Measurements from ENCODE around the gene LPP. TPM values are rescaled to one million over a fixed set of nuclear protein-coding genes. Genes with fewer than 3 reads are reported as not detected.

Gene LPP
- total RNA-seq, 2 donors from 2014 or later = 52.7 to 56.7 TPM

GRCh38 chr3:188402229-188402628 is 248.3 kb downstream of the LPP start:
- H3K36me3 Mint-ChIP-seq = peaks cover 29% of the 10 kb centered on the region
- peak overlapping the region; percentile 86 to 96 for H3K27ac Mint-ChIP-seq
- H3K27me3 Mint-ChIP-seq = no peaks in the 10 kb centered on the region
- peaks cover 8% of the 10 kb centered on the region for H3K9me3 Mint-ChIP-seq
- peak overlapping the region; percentile 64 for H3K4me3 Mint-ChIP-seq
- no peak for DNase-seq (ENCODE audit: low spot score)
- H3K4me1 Mint-ChIP-seq (ENCODE audit: low read depth in 2 of 2) = peaks cover 81 to 88% of the 10 kb centered on the region in 2 donors
- ATAC-seq = no peak

DNA sequence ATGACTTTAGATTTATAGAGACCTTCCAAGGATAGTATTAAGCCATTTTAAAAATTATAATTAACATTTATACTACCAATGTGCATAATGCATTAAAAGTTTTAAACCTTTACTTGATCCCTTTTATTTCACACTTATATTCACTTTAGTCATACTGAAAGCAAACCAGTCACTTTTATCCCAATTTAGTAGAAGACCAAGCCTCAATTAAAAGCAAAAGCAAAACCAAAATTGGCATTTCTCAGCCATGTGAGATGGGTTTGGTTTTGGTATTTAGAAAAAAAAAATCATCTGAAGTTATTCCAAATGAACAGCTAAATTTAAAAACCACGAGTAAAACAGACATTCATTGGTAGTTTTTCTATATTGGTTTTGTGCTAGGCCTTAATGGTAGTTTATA is 249.4 kb downstream of the LPP start:
- H3K4me1 Mint-ChIP-seq (ENCODE audit: low read depth in 2 of 2) = peaks cover 74 to 76% of the 10 kb centered on the region in 2 donors
- peak overlapping the region; percentile 86 to 96 for H3K27ac Mint-ChIP-seq
- DNase-seq (ENCODE audit: low spot score) (no peak), ATAC-seq (peak; percentile 51 to 74)
- peaks cover 11% of the 10 kb centered on the region for H3K9me3 Mint-ChIP-seq
- H3K36me3 Mint-ChIP-seq = peaks cover 30% of the 10 kb centered on the region
- no peaks in the 10 kb centered on the region for H3K27me3 Mint-ChIP-seq
- H3K4me3 Mint-ChIP-seq = peak overlapping the region; percentile 66

DNA sequence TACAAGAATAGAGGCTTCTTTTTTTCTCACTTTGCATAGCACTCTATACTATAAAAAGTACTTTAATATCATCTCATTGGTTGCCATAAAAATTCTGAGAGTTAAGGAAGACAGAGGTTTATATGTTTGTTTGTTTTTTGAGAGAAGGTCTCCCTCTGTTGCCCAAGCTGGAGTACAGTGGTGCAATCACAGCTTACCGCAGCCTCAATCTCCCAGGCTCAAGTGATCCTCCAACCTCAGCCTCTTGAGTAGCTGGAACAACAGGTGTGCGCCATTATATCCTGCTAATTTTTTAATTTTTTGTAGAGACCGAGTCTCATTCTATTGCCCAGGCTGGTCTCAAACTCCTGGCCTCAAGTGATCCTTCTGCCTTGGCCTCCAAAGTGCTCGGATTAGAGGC is 250.2 kb downstream of the LPP start:
- H3K27ac Mint-ChIP-seq = peak overlapping the region; percentile 86 to 96
- peaks cover 11% of the 10 kb centered on the region for H3K9me3 Mint-ChIP-seq
- H3K36me3 Mint-ChIP-seq = peaks cover 24% of the 10 kb centered on the region
- no peak for DNase-seq (ENCODE audit: low spot score)
- H3K4me3 Mint-ChIP-seq = peak overlapping the region; percentile 66
- no peaks in the 10 kb centered on the region for H3K27me3 Mint-ChIP-seq
- ATAC-seq = no peak
- H3K4me1 Mint-ChIP-seq (ENCODE audit: low read depth in 2 of 2) = peaks cover 69 to 71% of the 10 kb centered on the region in 2 donors

- Mint-ChIP-seq H3K4me1 (ENCODE audit: low read depth in 2 of 2) (peaks cover 68 to 74% of the 10 kb centered on the region in 2 donors), H3K27me3 (no peaks in the 10 kb centered on the region), H3K36me3 (peaks cover 24% of the 10 kb centered on the region), H3K9me3 (peaks cover 11% of the 10 kb centered on the region), H3K4me3 (peak overlapping the region; percentile 30), H3K27ac (peak overlapping the region; percentile 86 to 96)
- no peak for ATAC-seq
- no peak for DNase-seq (ENCODE audit: low spot score)
Measured at GRCh38 chr3:188404701-188405100, 250.7 kb downstream of the LPP start.

GRCh38 chr3:188407158-188407880 is 253.4 kb downstream of the LPP start:
- peaks cover 21% of the 10 kb centered on the region for H3K36me3 Mint-ChIP-seq
- DNase-seq (ENCODE audit: low spot score) = no peak
- peaks cover 61 to 70% of the 10 kb centered on the region in 2 donors for H3K4me1 Mint-ChIP-seq (ENCODE audit: low read depth in 2 of 2)
- peak overlapping the region in 1 of 2 donors; percentile 96 for H3K27ac Mint-ChIP-seq
- H3K27me3 Mint-ChIP-seq = no peaks in the 10 kb centered on the region
- peaks cover 9% of the 10 kb centered on the region for H3K9me3 Mint-ChIP-seq
- H3K4me3 Mint-ChIP-seq = no peak overlapping the region
- ATAC-seq = no peak

GRCh38 chr3:188408831-188409230 is 254.9 kb downstream of the LPP start:
- H3K36me3 Mint-ChIP-seq = peaks cover 14% of the 10 kb centered on the region

DNA sequence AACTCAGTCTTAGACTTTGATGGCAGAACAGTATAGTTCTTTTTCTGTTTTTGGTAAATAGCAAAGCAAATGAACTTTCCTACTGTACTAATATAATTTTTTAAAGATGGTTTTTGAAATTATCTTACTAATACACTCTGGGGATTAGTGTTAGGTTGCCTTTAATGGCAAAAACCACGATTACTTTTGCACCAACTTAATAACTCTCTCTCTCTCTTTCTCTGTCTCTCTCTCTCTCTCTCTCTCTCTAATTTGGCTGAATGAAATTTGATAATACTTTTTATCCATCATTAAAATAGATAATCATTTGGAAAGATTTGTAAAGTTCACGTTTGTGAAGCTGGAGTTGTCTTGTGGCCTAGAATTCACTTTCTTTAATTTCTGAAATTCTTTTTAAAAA is 257.8 kb downstream of the LPP start:
- DNase-seq (ENCODE audit: low spot score) (no peak), ATAC-seq (no peak)
- Mint-ChIP-seq H3K9me3 (peaks cover 5% of the 10 kb centered on the region), H3K27ac (peak overlapping the region in 1 of 2 donors; percentile 87), H3K36me3 (peaks cover 6% of the 10 kb centered on the region), H3K27me3 (no peaks in the 10 kb centered on the region), H3K4me3 (no peak overlapping the region), H3K4me1 (ENCODE audit: low read depth in 2 of 2) (peaks cover 24 to 37% of the 10 kb centered on the region in 2 donors)

More at GRCh38 chr3:188408831-188409230, 254.9 kb downstream of the LPP start:
- Mint-ChIP-seq H3K27ac (peak overlapping the region in 1 of 2 donors; percentile 68), H3K9me3 (peaks cover 5% of the 10 kb centered on the region), H3K27me3 (no peaks in the 10 kb centered on the region), H3K4me3 (no peak overlapping the region), H3K4me1 (ENCODE audit: low read depth in 2 of 2) (peaks cover 45 to 58% of the 10 kb centered on the region in 2 donors)
- DNase-seq (ENCODE audit: low spot score) = no peak
- no peak for ATAC-seq

GRCh38 chr3:188415196-188415595 is 261.2 kb downstream of the LPP start:
- H3K36me3 Mint-ChIP-seq = no peaks in the 10 kb centered on the region
- H3K9me3 Mint-ChIP-seq = no peaks in the 10 kb centered on the region
- H3K4me3 Mint-ChIP-seq = no peak overlapping the region
- peaks cover 32 to 39% of the 10 kb centered on the region in 2 donors for H3K4me1 Mint-ChIP-seq (ENCODE audit: low read depth in 2 of 2)
- no peaks in the 10 kb centered on the region for H3K27me3 Mint-ChIP-seq
- no peak for ATAC-seq
- H3K27ac Mint-ChIP-seq = no peak overlapping the region
- DNase-seq (ENCODE audit: low spot score) = no peak

DNA sequence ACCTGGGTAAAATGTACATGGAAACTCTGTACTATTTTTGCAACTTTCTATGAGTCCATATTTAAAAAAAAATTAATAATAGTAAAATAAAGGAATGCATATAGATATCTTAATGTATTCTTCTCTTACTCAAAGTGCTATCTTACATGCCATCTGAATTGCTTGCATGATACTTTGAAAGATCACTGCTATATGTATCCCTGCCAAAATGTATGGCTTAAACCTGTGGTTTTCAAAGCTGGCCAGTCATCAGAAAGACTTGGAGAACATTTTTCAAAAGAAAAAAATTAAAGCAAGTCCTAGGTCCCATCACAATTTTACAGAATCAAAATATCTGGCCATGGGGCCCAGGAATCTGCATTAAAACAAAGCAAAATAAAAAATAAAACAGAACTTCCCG is 262.1 kb downstream of the LPP start:
- no peaks in the 10 kb centered on the region for H3K27me3 Mint-ChIP-seq
- no peak for DNase-seq (ENCODE audit: low spot score)
- H3K36me3 Mint-ChIP-seq = no peaks in the 10 kb centered on the region
- peaks cover 25 to 33% of the 10 kb centered on the region in 2 donors for H3K4me1 Mint-ChIP-seq (ENCODE audit: low read depth in 2 of 2)
- no peak overlapping the region for H3K4me3 Mint-ChIP-seq
- no peak for ATAC-seq
- H3K9me3 Mint-ChIP-seq = no peaks in the 10 kb centered on the region
- H3K27ac Mint-ChIP-seq = no peak overlapping the region

DNA sequence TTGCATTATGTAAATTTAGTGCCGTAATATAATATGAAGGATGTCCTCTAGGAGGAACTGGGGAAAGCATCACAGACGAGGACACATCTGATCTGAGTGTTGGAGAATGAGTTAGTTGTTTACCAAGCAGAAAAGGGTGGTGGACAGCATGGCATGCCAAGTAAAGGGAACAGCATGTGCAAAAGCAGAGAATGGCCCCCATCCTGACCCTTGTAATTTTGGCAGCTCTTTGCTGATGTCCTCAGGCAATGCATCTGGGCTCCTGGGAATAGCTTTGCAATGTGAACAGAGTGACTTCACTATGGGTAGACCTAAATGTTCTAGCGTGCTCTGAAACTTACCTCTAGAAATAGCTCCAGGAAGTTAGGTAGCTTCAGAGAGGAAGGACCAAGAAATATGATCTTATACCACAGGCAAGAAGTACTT is 263.3 kb downstream of the LPP start:
- Mint-ChIP-seq H3K4me3 (peak overlapping the region; percentile 58), H3K9me3 (no peaks in the 10 kb centered on the region), H3K4me1 (ENCODE audit: low read depth in 2 of 2) (peaks cover 27 to 38% of the 10 kb centered on the region in 2 donors), H3K27ac (peak overlapping the region; percentile 45 to 85), H3K36me3 (no peaks in the 10 kb centered on the region), H3K27me3 (no peaks in the 10 kb centered on the region)
- ATAC-seq (peak; percentile 38 to 55), DNase-seq (ENCODE audit: low spot score) (no peak)

DNA sequence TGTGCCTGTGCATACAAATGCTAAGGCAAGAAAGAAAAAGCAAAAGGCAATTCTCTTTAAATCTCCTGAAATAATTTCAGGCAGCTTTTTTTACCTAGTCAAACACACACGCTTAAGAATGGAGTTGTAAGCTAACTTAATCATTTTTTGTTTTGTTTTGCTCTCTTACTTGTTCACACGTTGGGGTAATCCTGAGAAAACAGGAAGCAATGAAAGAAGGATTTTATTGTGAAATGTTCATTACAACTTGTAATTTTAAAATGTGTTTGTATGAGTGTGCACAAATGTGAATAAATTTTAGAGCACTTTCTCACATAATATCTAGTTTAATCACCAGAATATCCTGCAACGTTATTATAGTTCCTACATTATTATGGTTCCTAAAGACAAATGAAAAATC is 263.8 kb downstream of the LPP start:
- no peaks in the 10 kb centered on the region for H3K9me3 Mint-ChIP-seq
- ATAC-seq = peak in 1 of 2 donors; percentile 44
- no peaks in the 10 kb centered on the region for H3K27me3 Mint-ChIP-seq
- peak overlapping the region; percentile 45 to 85 for H3K27ac Mint-ChIP-seq
- H3K4me1 Mint-ChIP-seq (ENCODE audit: low read depth in 2 of 2) = peaks cover 32 to 42% of the 10 kb centered on the region in 2 donors
- DNase-seq (ENCODE audit: low spot score) = no peak
- no peaks in the 10 kb centered on the region for H3K36me3 Mint-ChIP-seq
- H3K4me3 Mint-ChIP-seq = peak overlapping the region; percentile 58

DNA sequence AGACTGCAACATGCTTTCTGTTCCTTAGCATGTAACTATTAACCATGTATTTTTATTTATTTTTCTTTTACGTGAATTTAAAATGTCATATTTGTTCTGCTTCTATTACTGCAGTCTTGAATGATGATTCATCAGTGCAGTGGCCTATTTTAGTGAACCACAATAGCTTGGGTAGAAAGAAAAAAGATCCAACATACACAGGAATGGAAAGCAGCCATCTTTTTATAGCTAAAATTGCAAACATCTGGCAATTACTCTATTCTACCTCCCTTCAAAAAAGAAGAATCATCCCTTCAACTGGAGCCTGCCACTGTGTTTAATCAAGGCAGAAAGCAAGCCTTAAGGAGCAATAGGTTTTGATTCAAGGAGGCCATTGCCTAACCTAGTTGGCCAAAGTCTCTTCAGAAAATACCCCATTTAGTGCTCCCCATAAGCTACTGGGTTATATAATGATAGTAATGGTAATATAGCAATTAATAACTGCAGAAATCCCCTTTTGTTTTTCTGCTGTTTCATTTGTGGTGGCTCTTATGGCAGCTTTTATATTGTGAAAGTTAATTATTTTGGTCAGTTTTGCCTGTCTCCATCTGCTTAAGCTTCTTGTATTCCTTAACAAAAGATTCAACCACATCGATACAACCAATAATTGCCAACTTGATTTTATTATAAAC is 267.3 kb downstream of the LPP start:
- Mint-ChIP-seq H3K27ac (peak overlapping the region; percentile 67 to 92), H3K27me3 (no peaks in the 10 kb centered on the region), H3K36me3 (peaks cover 28% of the 10 kb centered on the region), H3K9me3 (peaks cover 11% of the 10 kb centered on the region), H3K4me1 (ENCODE audit: low read depth in 2 of 2) (peaks cover 54 to 59% of the 10 kb centered on the region in 2 donors), H3K4me3 (peak overlapping the region; percentile 40)
- no peak for ATAC-seq
- no peak for DNase-seq (ENCODE audit: low spot score)

DNA sequence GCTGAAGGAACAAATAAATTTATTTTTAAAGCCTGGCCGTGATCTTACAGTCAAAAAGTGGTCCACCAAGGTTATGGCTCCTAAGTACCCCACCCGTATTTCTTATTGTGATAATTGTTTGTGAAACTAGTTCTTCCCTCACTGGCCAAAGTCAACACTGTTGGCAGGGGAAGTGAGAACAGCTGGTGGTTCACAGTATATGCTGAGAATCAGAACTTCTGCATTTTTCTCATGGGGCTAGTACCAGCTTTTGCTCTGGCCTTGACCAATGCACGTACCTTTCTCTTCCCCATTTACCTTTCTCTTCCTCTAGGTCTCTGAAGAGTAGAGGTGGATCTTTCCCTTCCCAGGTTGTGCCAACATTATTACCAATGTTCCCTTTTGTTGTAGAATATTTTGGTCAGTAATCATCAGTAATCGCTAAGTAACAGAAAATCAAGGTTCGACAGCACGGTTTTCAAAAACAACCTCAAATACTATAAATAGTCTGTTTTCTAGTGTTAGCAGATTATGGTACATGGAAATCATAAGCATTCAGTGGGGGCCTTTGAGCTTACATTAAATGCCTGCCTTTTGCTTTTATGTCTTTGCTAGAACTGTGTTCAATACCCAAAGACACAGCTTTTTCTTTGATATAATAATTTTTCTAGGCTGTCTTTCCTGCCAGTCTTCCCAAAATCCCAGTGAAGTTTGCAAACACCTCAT is 268.0 kb downstream of the LPP start:
- Mint-ChIP-seq H3K27ac (peak overlapping the region; percentile 67 to 92), H3K4me3 (peak overlapping the region; percentile 40), H3K4me1 (ENCODE audit: low read depth in 2 of 2) (peaks cover 52 to 62% of the 10 kb centered on the region in 2 donors), H3K27me3 (no peaks in the 10 kb centered on the region), H3K36me3 (peaks cover 35% of the 10 kb centered on the region), H3K9me3 (peaks cover 15% of the 10 kb centered on the region)
- ATAC-seq = peak in 1 of 2 donors; percentile 36
- no peak for DNase-seq (ENCODE audit: low spot score)
